Measurements from ENCODE around the gene CYP27C1. TPM values are rescaled to one million over a fixed set of nuclear protein-coding genes. Genes with fewer than 3 reads are reported as not detected.

The CYP27C1 gene
- total RNA-seq, 1 donor from 2014 or later = 5.7 TPM

- Mint-ChIP-seq H3K4me3 (ENCODE audit: unreplicated experiment) (no peak overlapping the region), H3K27ac (ENCODE audit: unreplicated experiment) (no peak overlapping the region), H3K9me3 (ENCODE audit: unreplicated experiment) (peaks cover 6% of the 10 kb centered on the region), H3K36me3 (ENCODE audit: low read depth, unreplicated experiment) (no peaks in the 10 kb centered on the region), H3K27me3 (ENCODE audit: low read depth, unreplicated experiment) (peaks cover 2% of the 10 kb centered on the region), H3K4me1 (ENCODE audit: low read depth, unreplicated experiment) (peaks cover 17% of the 10 kb centered on the region)
- FAIRE-seq (no peak), DNase-seq (ENCODE audit: low read depth) (no peak)
- no peak overlapping the region for H3K9ac ChIP-seq (ENCODE audit: low read length)
- no peaks in the 10 kb centered on the region for H3K27me3 ChIP-seq (ENCODE audit: insufficient read depth, low read length)
- H3K9me3 ChIP-seq (ENCODE audit: insufficient read depth, low read depth, low read length) = no peaks in the 10 kb centered on the region
- H2AFZ ChIP-seq (ENCODE audit: low read depth, low read length) = no peak overlapping the region
- no peaks in the 10 kb centered on the region for H3K36me3 ChIP-seq (ENCODE audit: insufficient read depth, low read length)
- TF ChIP-seq EZH2 (IDR thresholded peaks at IDR 0.05; ENCODE audit: insufficient read depth, low read length) = no peak
- no peak for TF ChIP-seq CTCF (IDR thresholded peaks at IDR 0.05; ENCODE audit: insufficient read depth, low read depth, low read length)
- H3K4me1 ChIP-seq (ENCODE audit: insufficient read depth, low read length) = peaks cover 8% of the 10 kb centered on the region
- no peaks in the 10 kb centered on the region for H3K79me2 ChIP-seq (ENCODE audit: insufficient read depth, low read length)
- no peak overlapping the region for H3K27ac ChIP-seq (ENCODE audit: low read depth, low read length)
- H3K4me2 ChIP-seq (ENCODE audit: low read length) = no peak overlapping the region
- H3K4me3 ChIP-seq (ENCODE audit: insufficient read depth, low read depth, low read length) = no peak overlapping the region
- H4K20me1 ChIP-seq (ENCODE audit: insufficient read depth, low read length) = no peaks in the 10 kb centered on the region
These were observed 50.1 kb downstream of the CYP27C1 start for GRCh38 chr2:127170021-127170420.

- Histone ChIP-seq H3K4me3 (ENCODE audit: insufficient read depth, low read depth, low read length) (no peak overlapping the region), H3K4me2 (ENCODE audit: low read length) (no peak overlapping the region), H3K36me3 (ENCODE audit: insufficient read depth, low read length) (no peaks in the 10 kb centered on the region), H3K9ac (ENCODE audit: low read length) (no peak overlapping the region), H3K27me3 (ENCODE audit: insufficient read depth, low read length) (no peaks in the 10 kb centered on the region), H3K4me1 (ENCODE audit: insufficient read depth, low read length) (peaks cover 7% of the 10 kb centered on the region), H3K9me3 (ENCODE audit: insufficient read depth, low read depth, low read length) (no peaks in the 10 kb centered on the region), H2AFZ (ENCODE audit: low read depth, low read length) (no peak overlapping the region), H4K20me1 (ENCODE audit: insufficient read depth, low read length) (no peaks in the 10 kb centered on the region), H3K79me2 (ENCODE audit: insufficient read depth, low read length) (no peaks in the 10 kb centered on the region), H3K27ac (ENCODE audit: low read depth, low read length) (no peak overlapping the region)
- peaks cover 7% of the 10 kb centered on the region for H3K27me3 Mint-ChIP-seq (ENCODE audit: low read depth, unreplicated experiment)
- no peak overlapping the region for H3K27ac Mint-ChIP-seq (ENCODE audit: unreplicated experiment)
- FAIRE-seq = no peak
- no peaks in the 10 kb centered on the region for H3K36me3 Mint-ChIP-seq (ENCODE audit: low read depth, unreplicated experiment)
- H3K4me1 Mint-ChIP-seq (ENCODE audit: low read depth, unreplicated experiment) = peaks cover 11% of the 10 kb centered on the region
- no peaks in the 10 kb centered on the region for H3K9me3 Mint-ChIP-seq (ENCODE audit: unreplicated experiment)
- no peak for DNase-seq (ENCODE audit: low read depth)
- TF ChIP-seq EZH2 (IDR thresholded peaks at IDR 0.05; ENCODE audit: insufficient read depth, low read length) (no peak), CTCF (IDR thresholded peaks at IDR 0.05; ENCODE audit: insufficient read depth, low read depth, low read length) (no peak)
- H3K4me3 Mint-ChIP-seq (ENCODE audit: unreplicated experiment) = no peak overlapping the region
These were observed 50.9 kb downstream of the CYP27C1 start for GRCh38 chr2:127169066-127169660.

- Mint-ChIP-seq H3K4me3 (ENCODE audit: unreplicated experiment) (no peak overlapping the region), H3K36me3 (ENCODE audit: low read depth, unreplicated experiment) (no peaks in the 10 kb centered on the region), H3K9me3 (ENCODE audit: unreplicated experiment) (no peaks in the 10 kb centered on the region), H3K27ac (ENCODE audit: unreplicated experiment) (no peak overlapping the region), H3K4me1 (ENCODE audit: low read depth, unreplicated experiment) (peaks cover 2% of the 10 kb centered on the region), H3K27me3 (ENCODE audit: low read depth, unreplicated experiment) (peaks cover 16% of the 10 kb centered on the region)
- Histone ChIP-seq H3K9ac (ENCODE audit: low read length) (no peak overlapping the region), H3K27ac (ENCODE audit: low read depth, low read length) (no peak overlapping the region), H3K9me3 (ENCODE audit: insufficient read depth, low read depth, low read length) (no peaks in the 10 kb centered on the region), H3K36me3 (ENCODE audit: insufficient read depth, low read length) (no peaks in the 10 kb centered on the region), H3K79me2 (ENCODE audit: insufficient read depth, low read length) (no peaks in the 10 kb centered on the region), H3K4me1 (ENCODE audit: insufficient read depth, low read length) (no peaks in the 10 kb centered on the region), H2AFZ (ENCODE audit: low read depth, low read length) (no peak overlapping the region), H3K4me3 (ENCODE audit: insufficient read depth, low read depth, low read length) (no peak overlapping the region), H3K4me2 (ENCODE audit: low read length) (no peak overlapping the region), H3K27me3 (ENCODE audit: insufficient read depth, low read length) (no peaks in the 10 kb centered on the region), H4K20me1 (ENCODE audit: insufficient read depth, low read length) (no peaks in the 10 kb centered on the region)
- no peak for TF ChIP-seq CTCF (IDR thresholded peaks at IDR 0.05; ENCODE audit: insufficient read depth, low read depth, low read length)
- no peak for TF ChIP-seq EZH2 (IDR thresholded peaks at IDR 0.05; ENCODE audit: insufficient read depth, low read length)
- DNase-seq (ENCODE audit: low read depth) (no peak), FAIRE-seq (no peak)
These were observed 53.8 kb downstream of the CYP27C1 start for GRCh38 chr2:127166231-127166860.

Data from astrocyte (in vitro differentiated cells and primary cell).